Measurements from ENCODE around the gene NMNAT2.

Gene NMNAT2

DNA sequence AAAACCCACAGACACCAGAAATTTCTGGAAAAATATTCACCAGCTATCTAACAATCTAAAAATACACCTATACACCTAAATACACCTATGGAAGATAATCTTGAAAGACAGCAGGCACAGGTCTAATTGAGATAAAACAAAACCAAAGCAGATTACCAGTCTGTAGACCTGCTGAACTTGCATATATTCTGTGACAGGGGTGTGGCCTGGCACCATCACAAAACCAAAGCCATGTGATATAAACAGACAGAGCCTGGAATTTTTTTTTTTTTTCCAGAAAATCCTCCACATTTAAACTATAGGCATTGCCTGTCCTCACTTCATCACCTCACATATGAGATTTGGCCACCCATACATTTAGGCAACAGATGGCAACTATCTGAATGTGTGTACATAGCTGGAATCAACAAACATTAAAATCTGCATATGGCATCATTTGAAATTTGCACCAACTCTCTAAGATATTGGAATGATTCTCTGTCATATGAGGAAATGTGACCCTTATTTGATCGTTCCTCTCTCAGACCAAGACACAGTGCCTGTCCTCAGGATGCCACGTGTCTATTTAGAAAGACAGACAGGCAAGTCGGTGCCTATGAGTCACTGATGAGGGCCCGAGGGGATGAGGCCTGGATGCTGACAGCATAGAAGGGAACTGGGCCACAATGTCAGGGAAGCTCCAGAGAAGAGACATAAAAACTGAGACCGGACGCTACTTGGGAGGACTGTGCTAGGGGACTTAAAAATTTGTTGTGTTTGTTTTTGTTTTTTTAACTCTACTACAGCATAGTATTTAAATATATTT, 32.6 kb downstream of the NMNAT2 start:
- no peaks in the 10 kb centered on the region for H3K36me3 ChIP-seq (ENCODE audit: insufficient read depth, low read length)
- H3F3A ChIP-seq (ENCODE audit: insufficient read depth, low read length): no peaks in the 10 kb centered on the region
- H3K4me3 ChIP-seq (ENCODE audit: low read depth, low read length, poor library complexity, severe bottlenecking): no peak overlapping the region
- H3K27me3 ChIP-seq (ENCODE audit: insufficient read depth, low read length): no peaks in the 10 kb centered on the region; the same call in 1 of the 2 replicates
- no peaks in the 10 kb centered on the region for H3K9me2 ChIP-seq (ENCODE audit: low read depth, low read length)
- no peak overlapping the region for H3K4me2 ChIP-seq (ENCODE audit: low read length)
- no peaks in the 10 kb centered on the region for H3K9me3 ChIP-seq (ENCODE audit: low read length)
- H3K27ac ChIP-seq (ENCODE audit: low read depth, low read length, poor library complexity, severe bottlenecking): no peak overlapping the region
- no peaks in the 10 kb centered on the region for H3K79me2 ChIP-seq (ENCODE audit: insufficient read depth, low read length)
- H4K20me1 ChIP-seq (ENCODE audit: insufficient read depth, low read length): no peaks in the 10 kb centered on the region
- TF ChIP-seq, protein P1, sequence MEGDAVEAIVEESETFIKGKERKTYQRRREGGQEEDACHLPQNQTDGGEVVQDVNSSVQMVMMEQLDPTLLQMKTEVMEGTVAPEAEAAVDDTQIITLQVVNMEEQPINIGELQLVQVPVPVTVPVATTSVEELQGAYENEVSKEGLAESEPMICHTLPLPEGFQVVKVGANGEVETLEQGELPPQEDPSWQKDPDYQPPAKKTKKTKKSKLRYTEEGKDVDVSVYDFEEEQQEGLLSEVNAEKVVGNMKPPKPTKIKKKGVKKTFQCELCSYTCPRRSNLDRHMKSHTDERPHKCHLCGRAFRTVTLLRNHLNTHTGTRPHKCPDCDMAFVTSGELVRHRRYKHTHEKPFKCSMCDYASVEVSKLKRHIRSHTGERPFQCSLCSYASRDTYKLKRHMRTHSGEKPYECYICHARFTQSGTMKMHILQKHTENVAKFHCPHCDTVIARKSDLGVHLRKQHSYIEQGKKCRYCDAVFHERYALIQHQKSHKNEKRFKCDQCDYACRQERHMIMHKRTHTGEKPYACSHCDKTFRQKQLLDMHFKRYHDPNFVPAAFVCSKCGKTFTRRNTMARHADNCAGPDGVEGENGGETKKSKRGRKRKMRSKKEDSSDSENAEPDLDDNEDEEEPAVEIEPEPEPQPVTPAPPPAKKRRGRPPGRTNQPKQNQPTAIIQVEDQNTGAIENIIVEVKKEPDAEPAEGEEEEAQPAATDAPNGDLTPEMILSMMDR (IDR thresholded peaks at IDR 0.05; ENCODE audit: low read length): no peak
- no peak for TF ChIP-seq EZH2 (IDR thresholded peaks at IDR 0.05; ENCODE audit: borderline replicate concordance, low read length)
- H3K9ac ChIP-seq (ENCODE audit: low read length): no peak overlapping the region
- no peaks in the 10 kb centered on the region for H3K4me1 ChIP-seq (ENCODE audit: insufficient read depth, low read length, severe bottlenecking)
- no peak overlapping the region for H2AFZ ChIP-seq (ENCODE audit: low read length)

DNA sequence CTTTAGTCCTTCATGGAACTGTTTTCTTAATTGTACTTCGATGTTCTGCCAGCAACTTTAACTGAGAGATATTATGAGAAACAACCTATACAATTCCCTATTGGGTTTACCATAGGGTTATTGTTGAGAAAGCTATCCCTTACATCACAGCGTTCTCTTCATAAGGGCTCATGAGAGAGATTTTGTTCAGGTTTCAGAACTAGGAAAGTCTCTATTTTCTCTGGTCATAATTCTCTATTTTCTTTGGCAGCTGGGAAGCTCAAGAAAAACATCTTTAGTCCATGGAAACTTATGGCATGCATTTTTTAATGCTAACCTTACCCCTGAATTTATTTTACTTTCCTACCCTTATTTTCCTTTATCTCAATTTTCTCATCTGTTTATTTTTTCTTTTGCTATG, 38.2 kb downstream of the NMNAT2 start:
- Histone ChIP-seq H3F3A (ENCODE audit: insufficient read depth, low read length) (no peaks in the 10 kb centered on the region), H3K9ac (ENCODE audit: low read length) (no peak overlapping the region), H3K79me2 (ENCODE audit: insufficient read depth, low read length) (no peaks in the 10 kb centered on the region), H3K27me3 (ENCODE audit: insufficient read depth, low read length) (no peaks in the 10 kb centered on the region), H3K9me3 (ENCODE audit: low read length) (no peaks in the 10 kb centered on the region), H3K9me2 (ENCODE audit: low read depth, low read length) (no peaks in the 10 kb centered on the region), H2AFZ (ENCODE audit: low read length) (no peak overlapping the region), H4K20me1 (ENCODE audit: insufficient read depth, low read length) (no peaks in the 10 kb centered on the region), H3K27ac (ENCODE audit: low read depth, low read length, poor library complexity, severe bottlenecking) (no peak overlapping the region), H3K36me3 (ENCODE audit: insufficient read depth, low read length) (no peaks in the 10 kb centered on the region), H3K4me2 (ENCODE audit: low read length) (no peak overlapping the region), H3K4me3 (ENCODE audit: low read depth, low read length, poor library complexity, severe bottlenecking) (no peak overlapping the region), H3K4me1 (ENCODE audit: insufficient read depth, low read length, severe bottlenecking) (no peaks in the 10 kb centered on the region)
- no peak for TF ChIP-seq EZH2 (IDR thresholded peaks at IDR 0.05; ENCODE audit: borderline replicate concordance, low read length)
- TF ChIP-seq, protein P1 (IDR thresholded peaks at IDR 0.05; ENCODE audit: low read length): no peak

DNA sequence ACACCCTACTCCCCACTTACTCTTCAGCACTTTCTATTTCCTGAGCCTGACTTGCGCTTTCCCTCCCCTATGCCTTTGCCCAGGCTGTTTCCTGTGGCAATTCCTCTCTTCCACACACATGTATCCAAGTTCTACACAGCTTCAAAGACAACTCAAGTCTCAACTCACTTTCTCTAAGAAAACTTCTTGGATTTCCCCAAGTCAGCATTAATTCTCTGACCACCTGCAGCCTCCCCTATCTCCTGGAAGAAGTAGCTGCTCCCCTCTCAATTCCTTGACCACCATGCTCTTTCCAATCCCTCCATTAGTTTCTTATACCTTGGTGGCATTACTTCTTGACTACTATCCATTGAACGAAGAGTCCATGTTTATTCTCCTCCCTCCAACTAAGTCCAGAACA, 42.8 kb downstream of the NMNAT2 start:
- Histone ChIP-seq H2AFZ (ENCODE audit: low read length) (no peak overlapping the region), H3K27me3 (ENCODE audit: insufficient read depth, low read length) (0 out of 2 replicates have a peak, but pooled peaks cover 4% of the 10 kb centered on the region), H3K4me3 (ENCODE audit: low read depth, low read length, poor library complexity, severe bottlenecking) (no peak overlapping the region), H3F3A (ENCODE audit: insufficient read depth, low read length) (no peaks in the 10 kb centered on the region), H3K4me2 (ENCODE audit: low read length) (no peak overlapping the region), H3K9ac (ENCODE audit: low read length) (no peak overlapping the region), H3K9me2 (ENCODE audit: low read depth, low read length) (no peaks in the 10 kb centered on the region), H3K9me3 (ENCODE audit: low read length) (no peaks in the 10 kb centered on the region), H3K79me2 (ENCODE audit: insufficient read depth, low read length) (no peaks in the 10 kb centered on the region), H3K27ac (ENCODE audit: low read depth, low read length, poor library complexity, severe bottlenecking) (no peak overlapping the region), H3K36me3 (ENCODE audit: insufficient read depth, low read length) (no peaks in the 10 kb centered on the region), H4K20me1 (ENCODE audit: insufficient read depth, low read length) (no peaks in the 10 kb centered on the region), H3K4me1 (ENCODE audit: insufficient read depth, low read length, severe bottlenecking) (no peaks in the 10 kb centered on the region)
- no peak for TF ChIP-seq EZH2 (IDR thresholded peaks at IDR 0.05; ENCODE audit: borderline replicate concordance, low read length)
- TF ChIP-seq, protein P1 (IDR thresholded peaks at IDR 0.05; ENCODE audit: low read length): no peak

Data from OCI-LY1 (cell line).